K562 (cell line): Measurements from ENCODE around the gene CDK11A. TPM values are rescaled to one million over a fixed set of nuclear protein-coding genes. Genes with fewer than 3 reads are reported as not detected.

Experiments used
- ARID1B ChIP-seq: fragments of 450-650 bp; IDR thresholded peaks from 2 replicates; pipeline ENCODE4 v1.6.1; 2016; ENCODE audit warnings: antibody characterized with exemption, mild to moderate bottlenecking, inconsistent platforms
- ARID4B ChIP-seq: sonication (generic); formaldehyde crosslinking; IDR thresholded peaks from 2 replicates; pipeline ENCODE4 v1.8.0; 2022; ENCODE audit warnings: mild to moderate bottlenecking, missing genetic modification reagents
- BRD4 ChIP-seq: fragments of 200-600 bp; sonication (generic); IDR thresholded peaks from 2 replicates; pipeline ENCODE4 v1.6.1; 2017; ENCODE audit warnings: inconsistent platforms
- CBFA2T2 ChIP-seq: fragments of 450-650 bp; conservative IDR thresholded peaks from 2 replicates; pipeline ENCODE4 v1.6.1; 2017; ENCODE audit warnings: mild to moderate bottlenecking
- CXXC5 ChIP-seq: fragments of 250-450 bp; sonication (Bioruptor Pico); IDR thresholded peaks from 2 replicates; pipeline ENCODE4 v1.8.0; 2022; ENCODE audit warnings: inconsistent platforms, mild to moderate bottlenecking, moderate library complexity
- EWSR1 ChIP-seq: fragments of 450-650 bp; IDR thresholded peaks from 2 replicates; pipeline ENCODE4 v1.6.1; 2018; ENCODE audit warnings: borderline replicate concordance, mild to moderate bottlenecking, low read depth, moderate library complexity; ENCODE audit not compliant: partially characterized antibody
- HLTF ChIP-seq: fragments of 450-650 bp; IDR thresholded peaks from 2 replicates; pipeline ENCODE4 v1.6.1; 2016
- HNRNPL ChIP-seq: fragments of 200-400 bp; formaldehyde crosslinking; IDR thresholded peaks from 2 replicates; pipeline ENCODE4 v1.6.1; 2017; ENCODE audit warnings: low read depth, mild to moderate bottlenecking, low read length
- KAT2B ChIP-seq: IDR thresholded peaks from one replicate; pipeline ENCODE4 v1.6.1; 2012; ENCODE audit warnings: low read depth, mild to moderate bottlenecking, control low read depth, inconsistent platforms, low read length, moderate library complexity
- KLF1 ChIP-seq: fragments of 450-650 bp; IDR thresholded peaks from 2 replicates; pipeline ENCODE4 v1.6.1; 2016; ENCODE audit warnings: missing genetic modification characterization, missing compliant biosample characterization
- MAFG ChIP-seq: fragments of 450-650 bp; conservative IDR thresholded peaks from 2 replicates; pipeline ENCODE4 v1.6.1; 2016; ENCODE audit warnings: missing genetic modification characterization, missing compliant biosample characterization
- NR2C1 ChIP-seq, 2 experiments: fragments of 450-650 bp; IDR thresholded peaks; 2 replicates each; pipeline ENCODE4 v1.6.1; 2017; ENCODE audit warnings: mild to moderate bottlenecking in 2 of 2, antibody characterized with exemption in 1 of 2, inconsistent platforms in 1 of 2, missing compliant biosample characterization in 1 of 2, missing genetic modification characterization in 1 of 2
- PCBP2 ChIP-seq: fragments of 200-400 bp; formaldehyde crosslinking; IDR thresholded peaks from 2 replicates; pipeline ENCODE4 v1.6.1; 2018; ENCODE audit warnings: low read length, low read depth, mild to moderate bottlenecking, moderate library complexity; ENCODE audit not compliant: poor library complexity, severe bottlenecking
- PPARD ChIP-seq: fragments of 250-450 bp; sonication (Bioruptor Pico); IDR thresholded peaks from 2 replicates; pipeline ENCODE4 v1.8.0; 2022; ENCODE audit warnings: inconsistent platforms, mild to moderate bottlenecking, moderate library complexity
- SAFB ChIP-seq: fragments of 200-400 bp; formaldehyde crosslinking; IDR thresholded peaks from 2 replicates; pipeline ENCODE4 v1.6.1; 2017; ENCODE audit warnings: low read depth, low read length, borderline replicate concordance
- SMARCB1 ChIP-seq: IDR thresholded peaks from 2 replicates; pipeline ENCODE4 v1.6.1; 2011; ENCODE audit warnings: improper control_type of control experiment, low read depth; ENCODE audit not compliant: insufficient read length
- SREBF2 ChIP-seq: sonication (generic); formaldehyde crosslinking; IDR thresholded peaks from 2 replicates; pipeline ENCODE4 v1.4.0; 2020; ENCODE audit warnings: mild to moderate bottlenecking, missing genetic modification reagents
- TCF7L2 ChIP-seq: fragments of 150-350 bp; IDR thresholded peaks from 2 replicates; pipeline ENCODE4 v1.6.1; 2016; ENCODE audit warnings: low read depth, mild to moderate bottlenecking, low read length, moderate library complexity
- ZNF197 ChIP-seq: fragments of 200-800 bp; sonication (Bioruptor generic); IDR thresholded peaks from 2 replicates; pipeline ENCODE4 v1.6.1; 2016; ENCODE audit warnings: low read depth, missing genetic modification characterization, missing compliant biosample characterization
- ZNF311 ChIP-seq: fragments of 250-450 bp; sonication (Bioruptor Pico); IDR thresholded peaks from 2 replicates; pipeline ENCODE4 v1.4.0; 2020; ENCODE audit warnings: mild to moderate bottlenecking, moderate library complexity
- ZNF324 ChIP-seq: fragments of 250-450 bp; sonication (Bioruptor Pico); IDR thresholded peaks from 2 replicates; pipeline ENCODE4 v1.4.0; 2020; ENCODE audit warnings: mild to moderate bottlenecking
- ZNF778 ChIP-seq: fragments of 450-650 bp; formaldehyde crosslinking; IDR thresholded peaks from 2 replicates; pipeline ENCODE4 v1.4.0; 2020; ENCODE audit warnings: mild to moderate bottlenecking, moderate library complexity
- polyA plus RNA-seq, 8 experiments: library from polyadenylated mRNA; depleted of rRNA in 4 of 8; stranded (reverse) in 5 of 8; unstranded in 3 of 8; fragments of >200 nt; fragmentation: Nextera tagmentation in 2 of 8; fragmentation: Illumina TruSeq in 1 of 8; extraction: Ambion mirVana in 2 of 8; extraction: Trizol in 1 of 8; gene quantifications; 2 replicates each; pipeline versions ENCODE4 v1.2.1 to v1.2.3, GENCODE V29; 2011 to 2014; ENCODE audit warnings: inconsistent platforms in 1 of 8, missing spikeins in 1 of 8
- total RNA-seq, 7 experiments: library from RNA; depleted of rRNA in 6 of 7; stranded (reverse); fragments of >200 nt in 6 of 7; fragmentation: Illumina TruSeq in 2 of 7; extraction: Trizol in 2 of 7; gene quantifications; 2 replicates each; pipeline versions ENCODE4 v1.2.1 to v1.2.3, GENCODE V29; 2011 to 2021; ENCODE audit warnings: low replicate concordance in 1 of 7

Gene CDK11A
- total and polyA plus RNA-seq, 9 of the 15 experiments (the other 6 are each of a cell fraction or from before 2014, with no cell fraction given), result 4.5 to 71.0 (median 43.9) TPM

- TF ChIP-seq ARID4B (CRISPR knock-in tag) (peak; percentile 31; the same call in 1 of the 2 replicates), HLTF (no peak), ZNF311 (CRISPR knock-in tag) (no peak), SREBF2 (CRISPR knock-in tag) (no peak), HNRNPL (peak; percentile 80; the same call in 1 of the 2 replicates), KAT2B (no peak), CBFA2T2 (peak; percentile 70), NR2C1 (IDR thresholded peaks at IDR 0.05) (no peak; the same call in 1 of the 2 replicates), NR2C1 (tag; IDR thresholded peaks at IDR 0.05) (0 out of 2 replicates have a peak, but pooled peaks have one; percentile 8), ZNF197 (peak; percentile 69; the same call in 1 of the 2 replicates), ZNF324 (CRISPR knock-in tag) (no peak), TCF7L2 (peak; percentile 31; the same call in 1 of the 2 replicates), EWSR1 (no peak), KLF1 (peak; percentile 99), MAFG (tag) (peak; percentile 80), ARID1B (peak; percentile 88), SAFB (0 out of 2 replicates have a peak, but pooled peaks have one; percentile 16), BRD4 (no peak), SMARCB1 (no peak), CXXC5 (peak; percentile 88), PPARD (CRISPR knock-in tag) (no peak), PCBP2 (no peak), ZNF778 (CRISPR knock-in tag) (no peak)
These were observed 34.7 kb upstream of the CDK11A start (continued) for GRCh38 chr1:1758692-1759455.
